GM21367 (cell line): ENCODE measurements around the gene SLC44A3.
"Not testable (repeated sequence)": the region's sequence is repeated elsewhere in the genome, so short reads cannot be mapped to it uniquely, and the experiment has no call there.

Experiments
- ATAC-seq: cut with Tn5 transposase; IDR thresholded peaks from one replicate; pipeline ENCODE4 v1.9.1; 2021; ENCODE audit not compliant: unreplicated experiment

The SLC44A3 gene

DNA sequence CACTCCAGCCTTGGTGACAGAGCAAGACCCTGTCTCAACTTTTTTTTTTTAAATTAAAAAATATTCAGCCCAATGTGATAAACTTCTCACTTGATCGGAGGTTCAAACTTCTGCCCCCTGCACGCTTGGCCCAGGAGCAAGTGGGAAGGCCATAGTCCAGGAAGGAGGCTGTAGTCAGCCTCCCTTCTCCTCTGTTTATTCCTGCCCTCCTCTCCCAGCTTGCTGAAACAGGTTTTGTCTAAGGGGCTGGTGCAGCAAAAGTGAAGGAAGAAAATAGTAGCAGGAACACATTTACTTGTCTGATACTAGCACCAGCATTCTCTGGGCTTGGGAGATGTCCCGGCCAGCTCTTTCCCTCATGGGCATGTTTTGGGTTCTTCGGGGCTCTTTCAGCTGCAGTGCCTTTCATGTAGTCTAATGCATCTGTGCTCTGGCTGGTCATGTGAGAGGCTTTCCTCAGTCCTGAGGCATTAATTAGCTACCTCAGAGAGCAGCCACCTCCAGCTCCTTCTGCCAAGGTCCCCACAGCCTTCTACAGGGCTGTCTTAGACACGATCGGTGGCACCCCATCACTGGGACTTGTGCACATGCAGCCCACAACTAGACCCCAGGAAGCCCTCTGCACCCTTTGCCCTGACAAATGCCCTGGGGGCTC lies 12.9 kb downstream of the SLC44A3 start:
- no peak for ATAC-seq

DNA sequence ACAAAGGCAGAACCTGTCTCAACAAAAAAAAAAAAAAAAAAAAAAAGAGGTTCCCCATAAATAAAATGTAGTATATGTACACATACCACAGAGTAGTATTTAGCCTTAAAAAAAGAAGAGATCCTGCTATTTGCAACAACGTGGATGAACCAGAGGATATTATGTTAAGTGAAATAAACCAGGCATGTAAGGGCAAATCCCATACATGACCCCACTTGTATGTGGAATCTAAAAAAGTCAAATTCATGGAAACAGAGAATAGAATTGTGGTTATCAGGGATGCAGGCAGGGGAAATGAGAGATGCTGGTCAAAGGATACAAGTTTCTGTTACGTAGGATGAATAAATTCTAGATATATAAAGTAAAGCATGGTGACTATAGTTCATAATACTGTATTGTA lies 16.7 kb downstream of the SLC44A3 start:
- no peak for ATAC-seq

DNA sequence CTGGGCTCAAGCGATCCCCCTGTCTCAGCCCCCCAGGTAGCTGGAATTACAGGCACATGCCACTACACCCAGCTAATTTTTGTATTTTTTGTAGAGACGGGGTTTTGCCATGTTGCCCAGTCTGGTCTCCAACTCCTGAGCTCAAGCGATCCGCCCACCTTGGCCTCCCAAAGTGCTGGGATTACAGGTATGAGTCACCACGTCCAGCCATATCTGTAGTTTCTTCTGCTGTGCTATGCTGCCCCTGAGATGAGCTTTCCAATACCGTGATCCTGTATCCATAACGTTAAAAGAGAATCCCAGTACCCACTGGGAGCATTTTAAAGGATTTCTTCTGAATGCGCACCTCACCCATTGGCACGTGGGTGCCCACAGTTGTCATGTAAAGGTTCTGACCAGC lies 20.2 kb downstream of the SLC44A3 start:
- not testable (repeated sequence) for ATAC-seq

DNA sequence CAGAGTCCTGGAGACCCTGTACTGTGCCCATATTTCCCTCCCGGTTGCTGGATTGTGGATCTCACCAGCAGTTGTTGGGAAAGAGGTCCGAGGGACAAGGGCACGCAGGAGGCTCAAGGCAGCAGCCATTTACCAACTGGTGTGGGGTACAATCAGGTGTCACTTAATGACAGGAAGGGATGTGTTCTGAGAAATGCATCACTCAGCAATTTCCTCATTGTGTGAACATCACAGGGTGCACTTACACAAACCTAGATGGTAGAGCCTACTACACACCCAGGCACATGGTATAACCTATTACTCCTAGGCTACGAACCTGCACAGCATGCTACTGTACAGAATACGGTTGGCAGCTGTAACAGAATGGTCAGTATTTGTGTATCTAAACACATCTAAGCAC lies 20.7 kb downstream of the SLC44A3 start:
- ATAC-seq: no peak

DNA sequence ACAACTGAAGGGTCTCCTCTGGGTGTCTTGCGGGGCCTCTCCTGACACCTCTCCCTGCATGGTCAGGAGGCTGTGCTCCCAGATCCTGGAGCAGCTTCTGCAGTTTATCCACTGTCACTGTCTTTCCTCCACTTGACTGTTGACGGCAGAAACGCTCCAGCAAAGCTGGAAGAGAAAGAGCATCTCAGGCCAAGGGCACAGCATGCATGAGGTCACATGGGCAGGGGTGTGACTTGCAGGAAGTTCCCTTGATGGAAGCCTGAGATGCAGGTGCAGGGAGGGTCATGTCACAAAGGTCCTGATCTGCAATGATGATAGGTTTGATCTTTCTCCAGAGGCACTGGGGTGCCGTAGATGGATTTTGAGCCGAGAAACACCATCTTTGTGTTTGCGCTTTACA lies 23.3 kb downstream of the SLC44A3 start:
- ATAC-seq: no peak

DNA sequence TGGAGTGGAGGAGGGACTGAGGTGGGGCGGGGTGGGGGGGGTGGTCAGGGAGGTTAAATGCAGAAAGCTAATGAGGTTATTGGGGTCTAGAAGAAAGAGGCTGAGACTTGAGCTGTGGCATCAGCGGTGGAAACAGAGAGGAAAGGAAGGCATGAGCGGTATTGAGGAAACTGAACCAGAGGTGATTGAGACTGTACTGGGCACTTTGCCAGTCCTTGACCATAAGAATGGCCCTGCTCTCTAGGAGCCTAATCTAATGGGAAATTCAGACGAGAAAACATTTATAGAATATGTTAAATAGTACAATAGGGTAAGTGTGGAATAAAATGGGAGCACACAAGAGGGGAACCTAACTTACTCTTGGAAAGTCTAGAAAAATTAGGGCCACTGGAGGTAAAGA lies 23.7 kb downstream of the SLC44A3 start:
- ATAC-seq: no peak

DNA sequence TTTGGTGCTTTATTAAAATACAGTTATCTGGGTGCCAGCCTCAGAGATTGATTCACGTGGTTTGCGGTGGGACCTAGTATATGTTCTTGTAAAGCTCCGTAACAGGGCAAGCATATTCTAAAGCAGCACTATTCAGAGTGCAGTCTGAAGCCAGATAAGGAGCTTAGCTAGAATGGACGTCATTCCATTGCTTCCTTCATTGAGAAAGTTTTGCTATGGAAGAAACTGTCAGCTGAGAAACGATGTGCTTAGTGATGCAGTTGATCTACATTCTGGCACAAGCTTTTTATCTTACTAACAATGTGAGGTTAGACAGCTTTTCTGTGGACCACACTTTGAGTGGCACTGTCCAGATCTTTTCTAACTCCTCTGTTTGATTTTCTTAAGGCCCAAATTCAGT lies 26.2 kb downstream of the SLC44A3 start:
- ATAC-seq: no peak

DNA sequence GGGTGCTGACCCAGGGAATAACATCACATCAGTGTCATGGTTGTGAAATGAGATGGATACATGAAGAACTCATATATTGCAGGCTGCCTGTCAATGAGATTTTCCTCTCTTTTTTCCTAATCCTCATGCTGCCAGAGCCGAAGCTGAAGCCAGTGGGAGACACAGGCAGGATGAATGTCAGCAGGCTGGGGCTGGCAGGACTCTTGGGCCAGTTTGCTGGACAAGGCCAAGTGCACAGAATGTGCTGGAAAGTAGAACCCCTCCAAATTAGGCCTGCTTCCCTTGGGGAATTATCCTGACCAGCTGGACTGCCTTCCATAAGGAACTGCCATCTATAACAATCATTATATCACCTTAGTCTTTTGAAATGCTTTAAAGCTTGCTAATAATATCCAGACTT lies 31.4 kb downstream of the SLC44A3 start:
- ATAC-seq: no peak

DNA sequence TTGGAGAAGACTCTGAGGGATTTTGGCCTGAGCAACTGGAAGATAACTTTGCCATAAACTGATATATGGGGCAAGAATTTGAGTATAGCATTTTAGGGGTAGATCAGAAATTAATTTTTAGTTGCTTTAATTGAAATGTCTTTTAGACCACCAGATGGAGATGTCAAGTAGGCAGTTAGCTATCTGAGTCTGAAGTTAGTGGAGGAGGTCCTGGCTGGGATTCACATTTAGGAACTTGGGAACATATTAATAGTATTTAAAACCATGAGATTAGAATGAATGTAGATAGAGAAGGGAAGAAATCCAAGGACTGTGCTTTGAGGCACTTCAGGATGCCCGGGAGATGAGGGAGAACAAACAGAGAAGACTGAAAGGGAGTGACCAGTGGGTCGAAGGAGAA lies 32.6 kb downstream of the SLC44A3 start:
- no peak for ATAC-seq

DNA sequence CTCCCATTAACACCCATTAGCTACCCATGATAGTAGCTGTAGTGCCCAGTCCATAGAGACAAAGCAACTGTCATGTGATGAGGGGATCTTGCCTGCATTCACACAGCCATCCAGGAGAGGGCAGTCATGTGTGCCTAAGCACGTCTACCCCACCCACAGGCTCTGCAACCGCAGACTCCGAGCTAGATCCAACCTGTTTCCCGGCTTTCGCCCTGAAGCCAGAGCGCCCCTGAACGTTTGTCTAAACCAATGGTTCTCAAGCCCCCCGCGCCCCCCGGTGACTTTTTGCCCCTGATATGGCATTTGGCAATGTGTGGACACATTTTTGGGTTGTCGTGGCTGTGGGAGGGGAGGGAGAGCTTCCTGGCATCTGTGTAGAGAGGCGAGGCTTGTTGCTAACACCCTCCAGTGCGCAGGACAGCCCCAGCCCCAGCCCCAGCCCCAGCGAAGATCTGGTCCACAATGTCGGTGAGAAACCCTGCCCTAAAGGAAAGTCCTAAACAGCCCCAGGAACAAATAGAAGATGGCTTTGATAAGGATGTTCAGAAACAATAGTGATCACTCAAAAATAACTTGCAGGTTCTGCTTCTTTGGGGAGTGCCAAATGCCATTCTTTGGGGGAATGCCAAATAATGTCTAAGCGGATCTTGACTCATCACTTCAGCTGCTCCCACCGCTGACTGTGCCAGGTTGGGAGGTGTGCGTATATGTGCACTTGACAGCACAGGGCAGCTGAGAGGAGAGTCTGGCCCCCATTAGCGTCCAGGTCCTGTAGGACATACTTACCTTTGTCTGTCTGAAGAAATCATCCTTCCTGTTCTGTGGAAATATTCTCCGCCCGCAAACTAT lies 34.5 kb downstream of the SLC44A3 start:
- peak; percentile 99 for ATAC-seq

DNA sequence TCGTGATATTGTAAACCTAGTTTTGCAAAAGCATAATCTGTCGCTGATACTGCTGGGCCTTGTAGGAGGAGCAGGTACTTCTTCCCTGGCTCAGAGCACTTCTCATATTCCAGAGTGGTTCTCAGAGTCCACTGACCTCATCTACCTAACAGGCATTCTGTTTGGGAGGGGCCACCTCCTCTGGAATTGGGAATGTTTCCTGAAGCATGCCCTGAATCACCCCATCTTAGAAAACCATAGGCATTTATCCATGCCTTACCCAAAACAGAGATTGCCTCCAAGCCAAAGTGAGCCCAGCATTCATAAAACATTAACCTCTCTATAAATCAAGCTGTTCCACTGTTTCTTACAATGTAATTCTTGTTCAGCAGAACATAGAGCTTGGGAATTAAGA lies 35.1 kb downstream of the SLC44A3 start:
- ATAC-seq: no peak

DNA sequence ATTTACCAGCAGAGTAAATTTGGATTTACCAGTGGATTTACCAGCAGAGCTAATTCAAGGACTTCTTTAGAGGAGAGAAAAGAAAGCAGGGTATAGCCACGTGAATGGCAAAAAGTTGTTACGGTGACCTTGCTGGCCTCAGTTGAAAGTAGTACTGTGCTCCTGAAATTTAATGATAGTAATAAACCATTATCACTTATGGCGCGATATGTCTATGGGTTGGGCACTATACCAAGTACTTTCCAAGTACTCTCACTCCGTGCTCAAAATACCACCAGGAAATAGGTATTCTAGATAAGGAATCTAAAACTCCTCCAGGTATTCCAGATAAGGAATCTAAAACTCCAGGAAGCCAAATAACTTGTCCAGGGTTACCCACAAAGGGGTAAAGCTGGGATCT lies 35.8 kb downstream of the SLC44A3 start:
- no peak for ATAC-seq

DNA sequence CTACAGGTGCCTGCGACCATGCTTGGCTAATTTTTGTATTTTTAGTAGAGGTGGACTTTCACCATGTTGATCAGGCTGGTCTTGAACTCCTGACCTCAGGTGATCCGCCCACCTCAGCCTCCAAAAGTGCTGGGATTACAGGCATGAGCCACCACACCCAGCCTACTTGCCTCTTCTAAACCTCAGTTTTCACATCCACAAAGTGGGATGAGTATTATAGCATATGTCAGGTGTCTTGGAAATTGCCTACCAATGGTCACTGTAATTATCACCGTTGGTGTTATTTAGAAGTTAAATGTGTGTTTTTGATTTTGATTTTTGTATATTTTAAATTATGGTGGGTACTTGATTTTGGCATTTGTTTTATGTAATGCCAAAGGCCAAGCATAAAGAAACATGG lies 36.7 kb downstream of the SLC44A3 start:
- ATAC-seq: no peak

DNA sequence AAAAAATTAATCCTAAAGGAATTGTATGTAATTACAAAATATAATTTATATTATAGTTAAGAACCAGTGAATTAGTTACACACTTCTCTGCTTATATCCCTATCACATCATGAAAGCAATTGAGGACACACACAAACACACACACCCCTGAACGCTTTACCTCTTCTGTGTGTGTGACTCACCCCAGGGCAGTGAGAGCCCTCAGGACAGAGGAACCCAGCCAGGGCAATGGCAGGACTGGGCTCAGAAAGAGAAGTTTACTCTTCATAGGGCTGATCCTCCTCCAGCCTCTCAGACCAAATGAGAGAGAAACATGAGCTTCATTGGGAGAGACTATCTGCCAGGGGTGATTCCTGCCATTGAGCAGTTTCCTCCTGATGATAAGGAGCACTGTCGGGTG lies 38.1 kb downstream of the SLC44A3 start:
- no peak for ATAC-seq

DNA sequence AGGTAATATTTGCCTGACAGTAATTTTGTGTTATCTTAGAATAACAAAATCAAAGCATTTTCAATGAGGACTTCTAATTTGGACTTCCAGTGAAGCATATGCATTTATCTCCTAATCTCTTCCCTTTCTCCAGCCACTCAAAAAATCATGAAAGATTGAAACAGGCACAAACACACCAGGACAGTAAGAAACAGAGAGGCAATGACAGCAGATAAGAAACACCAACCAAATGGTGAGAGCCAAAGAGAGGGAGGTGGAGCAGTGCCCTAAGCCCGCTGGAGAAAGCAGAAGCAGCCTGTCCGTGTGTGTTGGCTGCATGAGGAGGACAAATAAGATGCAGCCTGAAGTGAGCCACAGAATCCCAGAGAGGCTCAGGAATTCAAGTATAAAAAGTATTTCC lies 39.0 kb downstream of the SLC44A3 start:
- ATAC-seq: no peak

DNA sequence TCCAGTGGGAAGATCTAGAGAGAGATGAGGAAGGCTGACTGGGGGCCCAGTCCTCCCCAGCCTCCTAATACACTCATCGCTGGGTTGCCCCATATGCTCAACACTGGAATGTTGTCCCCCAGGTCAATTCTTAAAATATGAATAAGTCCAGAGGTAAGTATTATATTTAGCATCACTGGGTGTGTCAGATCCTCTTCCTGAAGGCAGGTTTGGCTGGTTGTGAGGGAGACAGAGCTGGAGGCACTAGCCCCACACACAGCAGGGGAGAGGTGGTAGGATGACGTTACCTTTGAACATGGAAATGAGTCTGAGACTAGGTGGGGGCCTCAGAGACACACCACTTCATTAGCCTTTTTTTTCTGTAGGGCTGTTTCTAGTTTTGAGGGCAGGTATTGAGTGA lies 42.6 kb downstream of the SLC44A3 start:
- no peak for ATAC-seq

DNA sequence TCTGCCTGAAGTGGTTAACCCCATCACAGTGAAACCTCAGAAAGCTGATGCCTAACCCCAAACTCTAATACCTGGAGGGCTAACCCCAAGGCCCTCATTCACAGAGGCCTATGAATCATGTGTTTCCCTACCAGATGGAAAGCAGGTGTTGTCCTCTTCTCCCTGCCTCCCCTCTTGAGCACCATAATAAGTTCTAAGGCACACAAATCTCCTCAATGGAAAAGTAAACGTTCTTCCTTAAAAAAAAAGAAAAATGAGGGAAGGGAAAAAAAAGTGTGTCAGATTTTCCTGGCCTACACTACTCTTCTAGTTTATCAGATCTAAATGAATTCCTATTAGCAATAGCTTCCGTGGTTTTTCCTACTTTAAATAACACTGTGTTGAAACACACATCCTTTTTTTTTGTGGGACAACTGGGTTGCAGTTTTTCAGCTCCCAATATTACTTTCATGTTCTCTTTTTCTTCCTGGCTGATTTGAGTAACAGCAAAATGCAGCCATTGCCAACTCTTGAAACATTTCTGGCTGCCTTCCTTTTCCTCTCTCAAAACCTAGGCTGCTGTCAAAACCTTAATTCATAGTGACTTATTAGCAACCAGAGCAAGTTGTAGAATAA lies 43.2 kb downstream of the SLC44A3 start:
- ATAC-seq: no peak

DNA sequence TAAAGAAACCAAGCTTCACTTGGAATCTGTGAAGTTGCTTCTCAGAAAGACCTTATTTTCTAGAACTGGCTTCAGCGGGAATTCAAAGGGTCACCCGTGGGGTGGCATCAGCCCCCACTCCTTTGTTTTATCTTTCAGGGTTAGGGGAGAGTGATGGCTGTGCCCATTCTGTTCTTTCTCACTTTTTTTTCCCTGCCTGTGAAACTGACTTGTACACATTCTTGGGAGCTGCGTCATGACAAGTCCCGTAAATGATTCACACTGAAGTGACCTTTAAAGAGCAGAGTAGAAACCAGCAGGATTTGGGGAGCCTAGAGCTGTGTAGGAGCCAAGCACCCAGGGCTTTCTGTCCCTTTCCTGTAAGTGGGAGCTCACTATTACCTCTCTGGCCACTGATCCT lies 43.8 kb downstream of the SLC44A3 start:
- ATAC-seq: no peak

DNA sequence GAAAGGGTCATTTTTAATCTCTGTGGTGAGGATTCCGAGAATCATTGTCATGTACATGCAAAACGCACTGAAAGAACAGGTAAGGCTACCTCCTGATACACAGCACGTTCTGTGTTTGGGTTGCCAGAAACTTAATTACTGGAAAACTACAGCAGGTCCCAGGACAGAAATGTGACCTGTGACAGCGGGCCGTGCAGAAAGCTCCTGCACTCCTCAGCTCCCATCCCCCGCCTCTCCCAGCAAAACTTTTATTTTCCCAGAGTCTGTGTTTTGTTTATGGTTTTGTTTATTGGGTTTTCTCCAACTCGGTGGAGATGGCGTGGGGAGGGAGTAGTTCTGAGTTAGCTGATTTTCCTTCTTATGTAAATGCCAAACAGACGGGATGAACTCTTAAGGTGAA lies 44.7 kb downstream of the SLC44A3 start:
- no peak for ATAC-seq

DNA sequence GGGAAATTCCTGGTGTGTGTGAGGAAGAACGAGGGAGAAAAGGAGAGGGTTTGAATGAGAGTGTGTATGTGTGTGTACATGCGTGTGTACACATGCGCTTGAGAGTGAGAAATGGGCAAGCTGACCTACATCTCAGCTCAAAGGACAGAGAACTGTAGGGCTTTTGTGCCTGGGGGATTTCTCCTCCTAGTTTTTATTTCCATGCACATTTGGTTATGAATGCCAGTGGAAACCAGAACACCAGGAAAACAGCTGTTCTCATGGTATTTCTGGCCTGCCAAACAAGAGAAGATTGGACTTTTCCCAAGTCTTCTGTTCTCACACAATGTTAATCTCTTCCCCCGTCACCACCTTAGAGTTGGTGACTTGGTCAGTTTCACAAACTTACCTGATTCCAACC lies 45.2 kb downstream of the SLC44A3 start:
- ATAC-seq: no peak

DNA sequence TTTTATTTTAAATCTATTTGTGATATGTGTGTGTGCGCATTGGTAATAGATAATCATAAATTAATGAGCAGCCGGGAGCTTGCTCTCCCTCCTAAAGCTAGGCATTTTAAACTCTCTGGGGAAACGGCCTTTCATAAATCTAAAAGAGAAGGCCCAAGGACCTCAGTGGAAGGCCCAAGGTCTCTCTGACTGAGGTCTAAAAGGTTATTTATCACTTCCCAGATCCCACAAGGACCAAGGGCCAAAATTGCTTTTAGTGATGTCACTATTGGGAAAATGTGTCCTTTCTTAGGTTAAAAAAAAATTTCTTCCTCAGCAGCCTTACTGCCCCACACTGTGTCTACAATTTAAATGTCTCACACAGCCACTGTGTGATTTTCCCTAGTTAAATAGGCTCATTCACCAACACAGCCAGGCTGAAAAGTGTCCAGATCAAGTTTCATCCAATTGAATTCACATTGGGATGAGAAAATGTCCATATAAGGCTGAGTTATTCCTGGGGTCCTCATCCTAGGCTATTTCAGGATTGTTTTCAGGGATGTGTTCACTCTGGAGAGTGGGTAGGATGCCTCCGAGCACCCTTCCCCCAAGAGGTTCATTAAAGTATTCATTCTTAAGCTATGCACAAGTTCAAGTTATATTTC lies 46.1 kb downstream of the SLC44A3 start:
- ATAC-seq: no peak

DNA sequence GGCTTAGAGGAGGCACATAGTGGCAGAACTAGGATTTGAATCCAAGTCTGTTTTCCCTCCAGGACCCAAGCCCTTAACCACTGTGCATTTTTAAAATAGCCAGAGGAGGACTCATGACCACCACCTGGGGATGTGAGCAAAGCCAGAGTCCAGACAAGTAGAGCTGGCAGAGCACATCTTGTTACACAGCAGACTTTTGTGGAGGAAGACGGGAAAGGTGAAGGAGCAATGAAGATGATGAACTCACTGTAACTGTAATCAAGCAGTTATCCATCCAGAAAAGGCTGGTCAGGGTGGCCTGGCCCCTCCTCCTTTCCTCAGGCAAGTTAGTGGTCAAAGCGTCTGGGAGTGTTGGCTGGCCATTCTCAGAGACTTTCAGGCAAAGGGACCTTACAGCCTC lies 50.9 kb downstream of the SLC44A3 start:
- no peak for ATAC-seq
